ENCODE results near the gene ZNF462. TPM values are rescaled to one million over a fixed set of nuclear protein-coding genes. Genes with fewer than 3 reads are reported as not detected.

The ZNF462 gene
- total RNA-seq, 4 donors from 2014 or later, result 9.3 to 13.3 (median 11.4) TPM

GRCh38 chr9:106941916-106942315, 79.0 kb downstream of the ZNF462 start:
- in situ Hi-C loops (cut with MboI; ENCODE audit: low sequenced_read_pairs in 4 of 4) (no loop called here), intact Hi-C loops (cut with DNase I; ENCODE audit: low total_unique reads) (no loop called here)
- Histone ChIP-seq H3K27ac (peak overlapping the region in 1 of 4 donors; percentile 7), H3K4me1 (peaks cover 12 to 22% of the 10 kb centered on the region in 2 donors), H3K9me3 (no peaks in the 10 kb centered on the region), H3K36me3 (peaks cover 0 to 30% of the 10 kb centered on the region in 2 donors), H3K4me3 (no peak overlapping the region), H3K27me3 (no peaks in the 10 kb centered on the region)
- DNase-seq (no peak), ATAC-seq (no peak)
- no peak for TF ChIP-seq CTCF (IDR thresholded peaks at IDR 0.05 in 4 of 5, conservative IDR thresholded peaks at IDR 0.05 in 1 of 5)
- TF ChIP-seq POLR2A (IDR thresholded peaks at IDR 0.05), result no peak

- Histone ChIP-seq H3K27ac (peak overlapping the region; percentile 23 to 63 (median 52)), H3K9me3 (no peaks in the 10 kb centered on the region), H3K27me3 (no peaks in the 10 kb centered on the region), H3K4me3 (no peak overlapping the region), H3K4me1 (peaks cover 21 to 23% of the 10 kb centered on the region in 2 donors), H3K36me3 (peaks cover 0 to 8% of the 10 kb centered on the region in 2 donors)
- in situ Hi-C loops (cut with MboI; ENCODE audit: low sequenced_read_pairs in 4 of 4), result no loop called here
- DNase-seq, result no peak
- ATAC-seq, result peak in 1 of 2 donors; percentile 12
- intact Hi-C loops (cut with DNase I; ENCODE audit: low total_unique reads), result no loop called here
- TF ChIP-seq POLR2A (IDR thresholded peaks at IDR 0.05) (no peak), CTCF (IDR thresholded peaks at IDR 0.05 in 4 of 5, conservative IDR thresholded peaks at IDR 0.05 in 1 of 5) (no peak)
Observed at GRCh38 chr9:106945727-106946660, 83.0 kb downstream of the ZNF462 start.

- Histone ChIP-seq H3K27me3 (no peaks in the 10 kb centered on the region), H3K9me3 (no peaks in the 10 kb centered on the region), H3K4me1 (peaks cover 21% of the 10 kb centered on the region in 2 donors), H3K4me3 (no peak overlapping the region), H3K27ac (peak overlapping the region in 3 of 4 donors; percentile 23 to 63 (median 55)), H3K36me3 (peaks cover 0 to 5% of the 10 kb centered on the region in 2 donors)
- TF ChIP-seq POLR2A (IDR thresholded peaks at IDR 0.05) (no peak), CTCF (IDR thresholded peaks at IDR 0.05 in 4 of 5, conservative IDR thresholded peaks at IDR 0.05 in 1 of 5) (no peak)
- intact Hi-C loops (cut with DNase I; ENCODE audit: low total_unique reads), result no loop called here
- ATAC-seq, result peak; percentile 71 to 91
- no peak for DNase-seq
- in situ Hi-C loops (cut with MboI; ENCODE audit: low sequenced_read_pairs in 4 of 4), result no loop called here
Observed at GRCh38 chr9:106947106-106947900, 84.3 kb downstream of the ZNF462 start.

GRCh38 chr9:106953174-106953573, 90.2 kb downstream of the ZNF462 start:
- TF ChIP-seq POLR2A (IDR thresholded peaks at IDR 0.05) (no peak), CTCF (IDR thresholded peaks at IDR 0.05 in 4 of 5, conservative IDR thresholded peaks at IDR 0.05 in 1 of 5) (no peak)
- Histone ChIP-seq H3K27me3 (no peaks in the 10 kb centered on the region), H3K4me3 (no peak overlapping the region), H3K36me3 (no peaks in the 10 kb centered on the region), H3K4me1 (peaks cover 22 to 26% of the 10 kb centered on the region in 2 donors), H3K27ac (peak overlapping the region; percentile 46 to 65 (median 48)), H3K9me3 (no peaks in the 10 kb centered on the region)
- ATAC-seq (peak; percentile 74 to 88), DNase-seq (peak; percentile 6 to 57)
- in situ Hi-C loops (cut with MboI; ENCODE audit: low sequenced_read_pairs in 4 of 4) (no loop called here), intact Hi-C loops (cut with DNase I; ENCODE audit: low total_unique reads) (loop anchor here (2.0 kb wide), 1 partner anchor 92 kb away; no protein-coding TSS in a partner anchor)

Measured in gastrocnemius medialis (tissue), 4 donors.